T-cell (primary cell): Measurements from ENCODE around the gene LCOR. TPM values are rescaled to one million over a fixed set of nuclear protein-coding genes. Genes with fewer than 3 reads are reported as not detected.
A peak's percentile ranks its signal among the peaks of the same experiment; 100 is the strongest.

Experiments
- ATAC-seq, 4 experiments: fragments of 200-7000 bp in 3 of 4; fragments of 150-1000 bp in 1 of 4; cut with Tn5 transposase; replicated peaks in 1 of 4; 1 replicate in 3 of 4; 2 replicates in 1 of 4; pipeline ENCODE4 v1.10.0; 2021; ENCODE audit warnings: moderate library complexity in 3 of 4, mild to moderate bottlenecking in 2 of 4, moderate number of reproducible peaks in 1 of 4
- CTCF ChIA-PET, 2 donors: fragments of 300-600 bp; sonication (Branson Sonifier 250); formaldehyde crosslinking; loops; one replicate each; lab custom pipeline; 2022; ENCODE audit warnings: antibody characterized with exemption in 2 of 2; lab: Charles Lee
- POLR2A ChIA-PET, 2 donors: fragments of 300-600 bp; sonication (Branson Sonifier 250); formaldehyde crosslinking; loops; one replicate each; lab custom pipeline; 2022; ENCODE audit warnings: antibody characterized with exemption in 2 of 2; lab: Charles Lee
- DNase-seq, 35 experiments: peaks; one replicate each; pipeline versions ENCODE4 v3.0.0 to v3.0.0-alpha.2; 2013 to 2023
- H3K27ac ChIP-seq: one replicate; pipeline ENCODE4 v1.5.1; 2013; ENCODE audit warnings: low read length
- H3K27me3 ChIP-seq, 2 experiments: replicated peaks in 1 of 2; 1 replicate in 1 of 2; 2 replicates in 1 of 2; pipeline versions ENCODE4 v1.6.1 to v1.7.0; 2013; ENCODE audit warnings: low read length in 1 of 2, mixed read lengths in 1 of 2; ENCODE audit not compliant: control insufficient read depth in 2 of 2, insufficient read depth in 2 of 2; ENCODE audit errors: extremely low read depth in 1 of 2
- H3K36me3 ChIP-seq, 2 donors: 1 replicate in 1 of 2; 2 replicates in 1 of 2; pipeline versions ENCODE4 v1.6.1 to v1.7.0; 2013; ENCODE audit warnings: low read length in 1 of 2; ENCODE audit not compliant: control insufficient read depth in 2 of 2, insufficient read depth in 1 of 2; ENCODE audit errors: extremely low read depth in 1 of 2
- H3K4me1 ChIP-seq, 2 experiments: 1 replicate in 1 of 2; 2 replicates in 1 of 2; pipeline versions ENCODE4 v1.6.1 to v1.7.0; 2013; ENCODE audit warnings: low read length in 2 of 2, mixed read lengths in 1 of 2; ENCODE audit not compliant: insufficient read depth in 2 of 2, control insufficient read depth in 1 of 2; ENCODE audit errors: extremely low read depth in 1 of 2
- H3K4me3 ChIP-seq, 2 donors: 1 replicate in 1 of 2; 2 replicates in 1 of 2; pipeline versions ENCODE4 v1.5.1 to v1.7.0; 2013; ENCODE audit warnings: mild to moderate bottlenecking in 2 of 2, low read length in 1 of 2, moderate library complexity in 1 of 2; ENCODE audit not compliant: control insufficient read depth in 1 of 2; ENCODE audit errors: extremely low read depth in 1 of 2
- H3K9me3 ChIP-seq: 2 replicates; pipeline ENCODE4 v1.7.0; 2013
- H3K27ac Mint-ChIP-seq, 2 donors: one replicate each; pipeline ENCODE4 v1.8.0; 2020 to 2021; ENCODE audit warnings: mild to moderate bottlenecking in 2 of 2, mixed read lengths in 2 of 2
- H3K27me3 Mint-ChIP-seq, 2 donors: one replicate each; pipeline ENCODE4 v1.8.0; 2021 to 2022; ENCODE audit warnings: mixed read lengths in 2 of 2
- H3K36me3 Mint-ChIP-seq: one replicate; pipeline ENCODE4 v1.8.0; 2021; ENCODE audit warnings: mixed read lengths
- H3K4me1 Mint-ChIP-seq, 3 donors: one replicate each; pipeline ENCODE4 v1.8.0; 2020 to 2022; ENCODE audit warnings: mixed read lengths in 3 of 3, mild to moderate bottlenecking in 1 of 3
- H3K4me3 Mint-ChIP-seq, 3 donors: one replicate each; pipeline ENCODE4 v1.8.0; 2020 to 2022; ENCODE audit warnings: mild to moderate bottlenecking in 3 of 3, mixed read lengths in 3 of 3, moderate library complexity in 3 of 3
- H3K9me3 Mint-ChIP-seq, 3 donors: one replicate each; pipeline ENCODE4 v1.8.0; 2020 to 2022; ENCODE audit warnings: mixed read lengths in 3 of 3
- WGBS: methylation state at CpG from one replicate; pipeline ENCODE4 v1.1.5; 2013; ENCODE audit warnings: missing lambda C conversion rate; ENCODE audit not compliant: insufficient coverage; 5-methylcytosine and 5-hydroxymethylcytosine counted together
- total RNA-seq, 35 experiments: library from RNA in 6 of 35; stranded (reverse) in 6 of 35; fragments of 120-200 nt in 1 of 35; gene quantifications; one replicate each; pipeline versions ENCODE4 v1.2.1 to v1.2.4 and lab custom pipeline; 2013 to 2026

The LCOR gene
- total RNA-seq, 5 donors from 2014 or later (not counting 1 experiment from before 2014, with no cell fraction given), result 32.0 to 67.3 (median 38.0) TPM

DNA sequence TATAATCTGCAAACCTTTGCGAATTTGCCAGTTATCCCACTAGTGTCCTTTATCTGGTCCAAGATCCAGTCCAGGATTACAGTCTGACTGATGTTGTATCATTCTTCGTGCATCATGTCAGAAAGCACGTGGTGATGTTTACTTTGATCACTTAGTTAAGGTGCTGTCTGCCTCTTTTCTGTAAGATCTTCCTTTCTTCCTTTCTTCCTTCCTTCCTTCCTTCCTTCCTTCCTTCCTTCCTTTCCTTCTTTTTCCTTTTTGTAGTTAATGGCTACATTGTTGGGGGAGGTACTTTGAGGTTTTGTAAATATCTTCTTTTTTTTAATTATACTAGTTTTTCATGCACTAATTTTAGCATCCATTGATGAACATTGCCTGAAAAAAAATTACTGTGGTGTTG is 80.3 kb downstream of the LCOR start:
- Histone ChIP-seq H3K27me3 (no peaks in the 10 kb centered on the region), H3K4me1 (no peaks in the 10 kb centered on the region), H3K27ac (no peak overlapping the region), H3K4me3 (no peak overlapping the region), H3K36me3 (peaks cover 13 to 30% of the 10 kb centered on the region in 2 donors), H3K9me3 (no peaks in the 10 kb centered on the region)
- Mint-ChIP-seq H3K9me3 (no peaks in the 10 kb centered on the region), H3K4me3 (no peak overlapping the region), H3K4me1 (peaks cover 32 to 36% (median 33%) of the 10 kb centered on the region in 3 donors), H3K27me3 (no peaks in the 10 kb centered on the region), H3K27ac (no peak overlapping the region), H3K36me3 (peaks cover 47% of the 10 kb centered on the region)
- ATAC-seq (no peak), DNase-seq (no peak)
- 69% methylated on average over 3 of the region's 3 CpGs for WGBS
- CTCF ChIA-PET, result interaction anchor here in 1 of 2 donors (1.4 kb wide), 1 partner anchor 113 kb away, joined by 3 read pairs; no protein-coding TSS in a partner anchor
- POLR2A ChIA-PET, result no interaction called here

DNA sequence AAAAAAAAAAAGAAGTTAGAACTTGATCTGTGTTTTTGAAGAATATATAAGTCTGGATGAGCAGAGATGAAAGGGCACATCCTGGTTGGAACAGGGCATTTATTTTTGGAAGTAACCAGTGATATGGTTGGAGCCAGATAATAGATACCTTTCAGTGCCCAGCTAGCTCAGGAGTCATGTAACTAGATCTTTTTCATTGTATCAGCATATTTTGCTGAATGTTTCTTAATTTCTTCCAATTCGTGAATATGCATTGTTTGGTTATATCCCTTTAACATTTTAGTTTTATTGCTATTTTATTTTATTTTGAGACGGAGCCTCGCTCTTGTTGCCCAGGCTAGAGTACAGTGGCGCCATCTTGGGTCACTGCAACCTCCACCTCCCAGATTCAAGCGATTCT is 81.8 kb downstream of the LCOR start:
- no peak for DNase-seq
- WGBS, result no CpG with 5 or more reads among the region's 5 CpGs
- Mint-ChIP-seq H3K27ac (no peak overlapping the region), H3K27me3 (no peaks in the 10 kb centered on the region), H3K4me3 (no peak overlapping the region), H3K36me3 (peaks cover 41% of the 10 kb centered on the region), H3K4me1 (peaks cover 42 to 43% (median 43%) of the 10 kb centered on the region in 3 donors), H3K9me3 (no peaks in the 10 kb centered on the region)
- H3K27ac ChIP-seq, result no peak overlapping the region
- ChIA-PET CTCF (no interaction called here), POLR2A (no interaction called here)
- no peak overlapping the region for H3K4me3 ChIP-seq
- H3K9me3 ChIP-seq, result no peaks in the 10 kb centered on the region
- H3K27me3 ChIP-seq, result no peaks in the 10 kb centered on the region
- ATAC-seq, result no peak
- peaks cover 0 to 2% of the 10 kb centered on the region in 2 experiments for H3K4me1 ChIP-seq
- H3K36me3 ChIP-seq, result peaks cover 8 to 23% of the 10 kb centered on the region in 2 donors

DNA sequence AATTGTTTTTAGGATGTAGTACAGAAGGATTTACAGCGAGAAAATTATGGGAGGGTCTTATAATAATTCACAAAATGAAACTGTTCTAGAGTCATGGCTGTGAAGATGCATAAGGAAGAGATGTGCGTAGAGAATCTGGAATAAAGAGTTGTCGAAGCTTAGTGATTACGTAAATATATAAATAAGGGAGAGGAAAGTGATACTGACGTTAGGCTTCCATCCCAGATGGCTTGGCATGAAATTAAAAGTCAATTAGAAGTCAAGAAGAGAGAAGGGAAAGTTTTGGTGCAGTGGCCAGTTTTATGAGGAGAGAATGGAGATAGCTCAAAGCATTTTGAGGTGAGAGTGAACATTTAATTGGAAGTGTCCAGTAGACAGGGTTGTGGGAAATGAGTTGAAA is 85.5 kb downstream of the LCOR start:
- Histone ChIP-seq H3K27me3 (no peaks in the 10 kb centered on the region), H3K4me1 (peaks cover 0 to 2% of the 10 kb centered on the region in 2 experiments), H3K4me3 (no peak overlapping the region), H3K27ac (no peak overlapping the region), H3K9me3 (no peaks in the 10 kb centered on the region), H3K36me3 (peaks cover 8 to 12% of the 10 kb centered on the region in 2 donors)
- ATAC-seq (no peak), DNase-seq (no peak)
- H3K36me3 Mint-ChIP-seq, result peaks cover 38% of the 10 kb centered on the region
- H3K4me1 Mint-ChIP-seq, result peaks cover 33 to 45% (median 39%) of the 10 kb centered on the region in 3 donors
- H3K27ac Mint-ChIP-seq, result peak overlapping the region in 1 of 2 donors; percentile 9
- no peaks in the 10 kb centered on the region for H3K9me3 Mint-ChIP-seq
- WGBS, result 99% methylated on average over 5 of the region's 5 CpGs
- no peak overlapping the region for H3K4me3 Mint-ChIP-seq
- ChIA-PET CTCF (no interaction called here), POLR2A (no interaction called here)
- no peaks in the 10 kb centered on the region for H3K27me3 Mint-ChIP-seq

DNA sequence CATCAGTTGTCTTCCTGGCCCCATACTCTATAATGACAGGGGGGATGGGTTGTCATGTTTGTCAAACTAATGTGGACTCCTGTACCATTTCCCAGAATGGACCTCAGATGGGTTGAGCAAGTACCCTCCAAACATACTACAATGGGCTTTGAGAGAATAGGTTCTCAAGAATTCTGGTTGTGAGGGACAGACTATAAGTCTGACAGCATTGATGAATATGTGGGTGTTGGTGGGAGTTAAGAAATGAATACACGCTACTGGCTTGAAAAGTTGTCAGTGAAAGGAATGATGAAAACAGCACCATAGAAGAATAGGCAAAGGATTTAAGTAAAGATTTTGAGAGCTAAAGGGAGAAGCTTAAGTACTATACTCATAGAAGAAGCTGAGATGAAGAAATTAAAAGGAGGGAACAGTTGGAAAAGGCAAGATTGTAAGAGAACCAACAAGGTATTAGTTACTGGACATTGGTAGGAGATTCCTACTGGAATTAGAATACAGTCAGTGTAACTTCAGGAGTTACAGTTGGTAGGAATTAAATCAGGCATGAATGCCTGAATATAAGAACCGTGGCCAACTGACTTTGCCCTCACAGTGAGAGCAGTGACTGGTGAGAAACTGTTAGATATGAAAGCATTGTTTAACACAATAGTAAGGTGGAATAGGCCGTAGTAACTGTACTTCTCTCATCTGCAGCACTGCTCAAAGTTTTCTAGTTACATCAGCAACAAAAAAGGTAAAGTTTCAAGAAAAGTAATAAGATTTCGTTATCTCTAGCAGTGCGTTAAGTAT is 86.3 kb downstream of the LCOR start:
- Mint-ChIP-seq H3K4me3 (no peak overlapping the region), H3K27ac (no peak overlapping the region), H3K9me3 (no peaks in the 10 kb centered on the region), H3K27me3 (no peaks in the 10 kb centered on the region), H3K4me1 (peaks cover 26 to 45% (median 40%) of the 10 kb centered on the region in 3 donors), H3K36me3 (peaks cover 35% of the 10 kb centered on the region)
- no peak overlapping the region for H3K27ac ChIP-seq
- H3K27me3 ChIP-seq, result no peaks in the 10 kb centered on the region
- no peaks in the 10 kb centered on the region for H3K9me3 ChIP-seq
- ChIA-PET POLR2A (no interaction called here), CTCF (interaction anchor here (0.6 to 0.8 kb wide), 2 partner anchors 12 to 13 kb away, joined by 3 read pairs; no protein-coding TSS in a partner anchor)
- no peak overlapping the region for H3K4me3 ChIP-seq
- H3K36me3 ChIP-seq, result peaks cover 8 to 12% of the 10 kb centered on the region in 2 donors
- peaks cover 0 to 2% of the 10 kb centered on the region in 2 experiments for H3K4me1 ChIP-seq
- DNase-seq (no peak), ATAC-seq (no peak)
- WGBS, result 33% methylated on average over 1 of the region's 5 CpGs

DNA sequence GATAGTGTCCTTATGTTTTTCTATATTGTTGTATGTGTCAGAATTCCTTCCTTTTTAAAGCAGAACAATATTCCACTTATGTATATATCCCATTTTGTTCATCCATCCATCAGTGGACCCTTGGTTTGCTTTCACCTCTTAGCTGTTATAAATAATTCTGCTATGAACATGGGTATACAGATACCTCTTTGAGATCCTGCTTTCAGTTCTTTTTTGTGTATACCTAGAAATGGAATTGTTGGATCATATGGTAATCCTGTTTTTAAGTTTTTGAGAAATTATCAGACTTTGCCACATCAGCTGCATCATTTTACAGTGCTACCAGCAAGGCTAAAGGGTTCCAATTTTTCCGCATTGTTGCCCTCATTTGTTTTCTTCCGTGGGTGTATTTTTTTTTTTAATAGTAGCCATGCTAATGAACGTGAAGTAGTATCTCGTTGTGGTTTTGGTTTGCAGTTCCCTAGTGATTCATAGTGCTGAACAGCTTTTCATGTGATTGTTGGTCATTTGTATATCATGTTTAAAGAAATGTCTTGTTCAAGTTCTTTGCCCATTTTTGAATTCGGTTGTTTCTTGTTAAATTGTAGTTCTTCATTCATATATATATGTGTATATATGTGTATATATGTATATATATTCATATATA is 87.8 kb downstream of the LCOR start:
- H3K4me1 ChIP-seq, result peaks cover 0 to 2% of the 10 kb centered on the region in 2 experiments
- ATAC-seq, result no peak
- 80% methylated on average over 4 of the region's 5 CpGs for WGBS
- DNase-seq, result no peak
- no peak overlapping the region for H3K4me3 ChIP-seq
- H3K27me3 Mint-ChIP-seq, result no peaks in the 10 kb centered on the region
- no peak overlapping the region for H3K27ac ChIP-seq
- peaks cover 26 to 44% (median 42%) of the 10 kb centered on the region in 3 donors for H3K4me1 Mint-ChIP-seq
- peaks cover 34% of the 10 kb centered on the region for H3K36me3 Mint-ChIP-seq
- H3K4me3 Mint-ChIP-seq, result no peak overlapping the region
- no peaks in the 10 kb centered on the region for H3K9me3 Mint-ChIP-seq
- peaks cover 4 to 5% of the 10 kb centered on the region in 2 donors for H3K36me3 ChIP-seq
- no peak overlapping the region for H3K27ac Mint-ChIP-seq
- H3K27me3 ChIP-seq, result no peaks in the 10 kb centered on the region
- no peaks in the 10 kb centered on the region for H3K9me3 ChIP-seq
- POLR2A ChIA-PET, result no interaction called here
- CTCF ChIA-PET, result interaction anchor here in 1 of 2 donors (0.8 kb wide), 1 partner anchor 550 kb away, joined by 3 read pairs; no protein-coding TSS in a partner anchor

DNA sequence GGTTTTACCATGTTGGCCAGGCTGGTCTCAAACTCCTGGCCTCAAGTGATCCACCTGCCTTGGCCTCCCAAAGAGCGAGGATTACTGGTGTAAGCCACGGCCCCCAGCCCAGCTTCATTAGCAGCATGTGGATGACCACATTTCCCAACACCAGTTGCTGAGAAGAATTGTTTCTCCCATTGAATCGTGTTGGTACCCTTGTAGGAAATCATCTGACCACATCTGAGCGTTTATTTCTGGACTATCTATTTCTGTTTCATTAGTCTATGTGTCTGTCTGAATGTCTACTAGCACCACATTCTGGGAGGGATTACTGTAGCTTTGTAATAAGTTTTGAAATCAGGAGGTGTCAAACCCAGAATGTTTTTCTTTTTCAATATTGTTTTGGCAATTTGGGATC is 89.6 kb downstream of the LCOR start:
- no peak overlapping the region for H3K27ac ChIP-seq
- H3K9me3 Mint-ChIP-seq, result no peaks in the 10 kb centered on the region
- H3K36me3 ChIP-seq, result peaks cover 0 to 3% of the 10 kb centered on the region in 2 donors
- H3K9me3 ChIP-seq, result no peaks in the 10 kb centered on the region
- H3K27ac Mint-ChIP-seq, result no peak overlapping the region
- ChIA-PET POLR2A (no interaction called here), CTCF (interaction anchor here in 1 of 2 donors (1.1 to 1.5 kb wide), 2 partner anchors 10 to 11 kb away, joined by 3 to 4 read pairs; no protein-coding TSS in a partner anchor)
- peaks cover 0 to 2% of the 10 kb centered on the region in 2 experiments for H3K4me1 ChIP-seq
- no peaks in the 10 kb centered on the region for H3K27me3 ChIP-seq
- H3K4me3 Mint-ChIP-seq, result no peak overlapping the region
- H3K27me3 Mint-ChIP-seq, result no peaks in the 10 kb centered on the region
- peaks cover 42% of the 10 kb centered on the region for H3K36me3 Mint-ChIP-seq
- H3K4me1 Mint-ChIP-seq, result peaks cover 32 to 49% (median 47%) of the 10 kb centered on the region in 3 donors
- no peak overlapping the region for H3K4me3 ChIP-seq
- DNase-seq, result no peak
- WGBS, result 80% methylated on average over 2 of the region's 4 CpGs
- ATAC-seq, result no peak
